SK-N-SH (cell line): Measurements from ENCODE around the gene PODXL. TPM values are rescaled to one million over a fixed set of nuclear protein-coding genes. Genes with fewer than 3 reads are reported as not detected.

Source experiments
- CTCF ChIA-PET: fragments of 300-600, 350-600 bp; formaldehyde crosslinking; extraction: SDS; loops from one replicate; lab custom pipeline; 2021; lab: Yijun Ruan, JAX
- POLR2A ChIA-PET: fragments of 350-600 bp; sonication (Branson Sonifier 250); formaldehyde crosslinking; extraction: SDS; loops from one replicate; lab custom pipeline; 2020; ENCODE audit warnings: antibody characterized with exemption, inconsistent platforms; lab: Yijun Ruan, JAX
- DNase-seq: peaks from one replicate; pipeline ENCODE4 v3.0.0; 2012
- H2AFZ ChIP-seq: fragments of 200-600 bp; sonication (generic); 2 replicates; pipeline ENCODE4 v1.8.1; 2016; ENCODE audit warnings: antibody characterized with exemption, mild to moderate bottlenecking, low read depth
- H3F3A ChIP-seq: fragments of 200-600 bp; sonication (generic); replicated peaks from 2 replicates; pipeline ENCODE3; 2016; ENCODE audit warnings: antibody characterized with exemption, mild to moderate bottlenecking; ENCODE audit not compliant: insufficient read depth
- H3K27ac ChIP-seq, 2 experiments: fragments of 200-500 bp in 1 of 2; fragments of 200-600 bp in 1 of 2; sonication (Bioruptor generic) in 1 of 2; sonication (generic), shearing (Covaris generic) in 1 of 2; 2 replicates each; pipeline versions ENCODE4 v1.5.1 to v1.6.1; 2014 to 2016; ENCODE audit warnings: low read depth in 2 of 2, inconsistent platforms in 1 of 2, low read length in 1 of 2, mild to moderate bottlenecking in 1 of 2, mixed read lengths in 1 of 2
- H3K27me3 ChIP-seq: fragments of 200-600 bp; sonication (generic), shearing (Covaris generic); 2 replicates; pipeline ENCODE4 v1.6.1; 2016; ENCODE audit warnings: mixed run types; ENCODE audit not compliant: insufficient read depth
- H3K36me3 ChIP-seq, 2 experiments: fragments of 200-500 bp in 1 of 2; fragments of 200-600 bp in 1 of 2; sonication (Bioruptor generic) in 1 of 2; sonication (generic) in 1 of 2; replicated peaks in 1 of 2; 2 replicates each; pipeline versions ENCODE3 to v1.5.1; 2014 to 2016; ENCODE audit warnings: low read length in 1 of 2, mild to moderate bottlenecking in 1 of 2; ENCODE audit not compliant: insufficient read depth in 2 of 2, control insufficient read depth in 1 of 2
- H3K4me1 ChIP-seq, 2 experiments: fragments of 200-500 bp in 1 of 2; fragments of 200-600 bp in 1 of 2; sonication (Bioruptor generic) in 1 of 2; sonication (generic), shearing (Covaris generic) in 1 of 2; 2 replicates each; pipeline versions ENCODE4 v1.5.1 to v1.6.1; 2014 to 2016; ENCODE audit warnings: low read depth in 1 of 2, low read length in 1 of 2, mixed run types in 1 of 2; ENCODE audit not compliant: insufficient read depth in 2 of 2, control insufficient read depth in 1 of 2
- H3K4me2 ChIP-seq: fragments of 200-600 bp; sonication (generic), shearing (Covaris generic); 2 replicates; pipeline ENCODE4 v1.6.1; 2017; ENCODE audit warnings: mixed run types
- H3K4me3 ChIP-seq, 2 experiments: fragments of 200-500 bp in 1 of 2; fragments of 200-600 bp in 1 of 2; sonication (Bioruptor generic) in 1 of 2; sonication (generic), shearing (Covaris generic) in 1 of 2; 2 replicates each; pipeline versions ENCODE4 v1.5.1 to v1.8.1; 2014 to 2016; ENCODE audit warnings: low read depth in 2 of 2, inconsistent platforms in 1 of 2, low read length in 1 of 2, mild to moderate bottlenecking in 1 of 2, mixed read lengths in 1 of 2, moderate library complexity in 1 of 2
- H3K79me2 ChIP-seq: fragments of 200-600 bp; sonication (generic); 2 replicates; pipeline ENCODE4 v1.8.1; 2017; ENCODE audit warnings: mild to moderate bottlenecking; ENCODE audit not compliant: insufficient read depth
- H3K9ac ChIP-seq: fragments of 200-600 bp; sonication (generic); 2 replicates; pipeline ENCODE4 v1.6.1; 2017; ENCODE audit warnings: mixed run types
- H3K9me2 ChIP-seq: fragments of 200-600 bp; sonication (generic); 2 replicates; pipeline ENCODE4 v1.6.1; 2017; ENCODE audit warnings: mixed run types
- H3K9me3 ChIP-seq: fragments of 200-600 bp; sonication (generic); 2 replicates; pipeline ENCODE4 v1.6.1; 2017; ENCODE audit warnings: mixed run types, mild to moderate bottlenecking, moderate library complexity
- H4K20me1 ChIP-seq: fragments of 200-600 bp; sonication (generic); 2 replicates; pipeline ENCODE4 v1.6.1; 2017; ENCODE audit warnings: mild to moderate bottlenecking, mixed run types; ENCODE audit not compliant: insufficient read depth
- GABPA ChIP-seq: IDR thresholded peaks from 2 replicates; pipeline ENCODE4 v1.4.0; 2012; ENCODE audit warnings: low read depth, mild to moderate bottlenecking
- JUND ChIP-seq: IDR thresholded peaks from 2 replicates; pipeline ENCODE4 v1.4.0; 2012
- RFX5 ChIP-seq: IDR thresholded peaks from 2 replicates; pipeline ENCODE4 v1.6.1; 2012; ENCODE audit warnings: mild to moderate bottlenecking, improper control_type of control experiment, low read length
- SMC3 ChIP-seq: IDR thresholded peaks from 2 replicates; pipeline ENCODE4 v1.6.1; 2012; ENCODE audit warnings: low read depth, low read length, improper control_type of control experiment
- TAF1 ChIP-seq: IDR thresholded peaks from 2 replicates; pipeline ENCODE4 v1.6.1; 2012; ENCODE audit warnings: low read depth, mild to moderate bottlenecking, low read length, moderate library complexity, borderline replicate concordance
- TCF12 ChIP-seq: IDR thresholded peaks from 2 replicates; pipeline ENCODE4 v1.4.0; 2012
- WGBS: methylation state at CpG from one replicate; pipeline ENCODE4 v1.1.6; 2017; ENCODE audit warnings: low lambda C conversion rate; 5-methylcytosine and 5-hydroxymethylcytosine counted together
- polyA plus RNA-seq, 3 experiments: library from polyadenylated mRNA; depleted of rRNA; stranded (reverse); fragments of >200 nt; gene quantifications; 2 replicates each; pipeline ENCODE4 v1.2.3, GENCODE V29; 2012
- TF ChIP-seq, protein P1 (sequence below): fragments of 150-350 bp; IDR thresholded peaks from 2 replicates; pipeline ENCODE4 v1.6.1; 2016; ENCODE audit warnings: mild to moderate bottlenecking, low read depth, low read length
- TF ChIP-seq, protein P2 (sequence below): fragments of 150-350 bp; IDR thresholded peaks from 2 replicates; pipeline ENCODE4 v1.6.1; 2017; ENCODE audit warnings: antibody characterized with exemption, low read length, low read depth, borderline replicate concordance
- TF ChIP-seq, protein P3 (sequence below): fragments of 200-600 bp; sonication (generic); IDR thresholded peaks from 2 replicates; pipeline ENCODE4 v1.6.1; 2017; ENCODE audit warnings: antibody characterized with exemption, mild to moderate bottlenecking, moderate library complexity

PODXL gene
- polyA plus RNA-seq, 1 of the 3 experiments (the other 2 are of a cell fraction) = 76.1 TPM

- Histone ChIP-seq H3K9ac (no peak overlapping the region), H3K36me3 (peaks cover 0 to 7% of the 10 kb centered on the region in 2 experiments), H3K4me3 (no peak overlapping the region), H3K9me3 (no peaks in the 10 kb centered on the region), H3F3A (peaks cover 44% of the 10 kb centered on the region), H3K9me2 (no peaks in the 10 kb centered on the region), H3K27me3 (no peaks in the 10 kb centered on the region), H3K79me2 (peaks cover 100% of the 10 kb centered on the region), H2AFZ (no peak overlapping the region), H3K27ac (peak overlapping the region in 1 of 2 experiments; percentile 3; a peak in 2 of 4 replicates), H3K4me1 (peaks cover 28% of the 10 kb centered on the region in 2 experiments), H3K4me2 (peak overlapping the region; percentile 1; the same call in 1 of the 2 replicates), H4K20me1 (peaks cover 99% of the 10 kb centered on the region)
- WGBS = 96% methylated on average over 3 of the region's 3 CpGs
- TF ChIP-seq TAF1 (no peak), GABPA (no peak), JUND (no peak), TCF12 (no peak), SMC3 (no peak)
- CTCF ChIA-PET = interaction anchor here (0.7 to 15.1 kb wide), 19 partner anchors 10 to 647 kb away, joined by 3 to 160 read pairs (median 13); partner anchors contain the start of gene PODXL
- DNase-seq = no peak
- POLR2A ChIA-PET = no interaction called here
These were observed 12.4 kb downstream of the PODXL start for GRCh38 chr7:131544021-131544420.

GRCh38 chr7:131543298-131543697, 13.1 kb downstream of the PODXL start:
- peaks cover 97% of the 10 kb centered on the region for H4K20me1 ChIP-seq
- peaks cover 35% of the 10 kb centered on the region in 2 experiments for H3K4me1 ChIP-seq
- TF ChIP-seq, protein P1, sequence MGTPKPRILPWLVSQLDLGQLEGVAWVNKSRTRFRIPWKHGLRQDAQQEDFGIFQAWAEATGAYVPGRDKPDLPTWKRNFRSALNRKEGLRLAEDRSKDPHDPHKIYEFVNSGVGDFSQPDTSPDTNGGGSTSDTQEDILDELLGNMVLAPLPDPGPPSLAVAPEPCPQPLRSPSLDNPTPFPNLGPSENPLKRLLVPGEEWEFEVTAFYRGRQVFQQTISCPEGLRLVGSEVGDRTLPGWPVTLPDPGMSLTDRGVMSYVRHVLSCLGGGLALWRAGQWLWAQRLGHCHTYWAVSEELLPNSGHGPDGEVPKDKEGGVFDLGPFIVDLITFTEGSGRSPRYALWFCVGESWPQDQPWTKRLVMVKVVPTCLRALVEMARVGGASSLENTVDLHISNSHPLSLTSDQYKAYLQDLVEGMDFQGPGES = no peak
- TF ChIP-seq, protein P2, sequence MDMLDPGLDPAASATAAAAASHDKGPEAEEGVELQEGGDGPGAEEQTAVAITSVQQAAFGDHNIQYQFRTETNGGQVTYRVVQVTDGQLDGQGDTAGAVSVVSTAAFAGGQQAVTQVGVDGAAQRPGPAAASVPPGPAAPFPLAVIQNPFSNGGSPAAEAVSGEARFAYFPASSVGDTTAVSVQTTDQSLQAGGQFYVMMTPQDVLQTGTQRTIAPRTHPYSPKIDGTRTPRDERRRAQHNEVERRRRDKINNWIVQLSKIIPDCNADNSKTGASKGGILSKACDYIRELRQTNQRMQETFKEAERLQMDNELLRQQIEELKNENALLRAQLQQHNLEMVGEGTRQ = no peak
- H3K9ac ChIP-seq = no peak overlapping the region
- ChIA-PET POLR2A (no interaction called here), CTCF (interaction anchor here (1.8 to 15.1 kb wide), 9 partner anchors 9 to 646 kb away, joined by 7 to 160 read pairs (median 38); partner anchors contain the start of gene PODXL)
- peak overlapping the region in 1 of 2 experiments; percentile 64; a peak in 2 of 4 replicates for H3K27ac ChIP-seq
- H3K9me2 ChIP-seq = no peaks in the 10 kb centered on the region
- no peaks in the 10 kb centered on the region for H3K27me3 ChIP-seq
- H3K9me3 ChIP-seq = no peaks in the 10 kb centered on the region
- H3K4me2 ChIP-seq = no peak overlapping the region
- H2AFZ ChIP-seq = no peak overlapping the region
- no peak for DNase-seq
- WGBS = 98% methylated on average over 3 of the region's 5 CpGs
- H3K79me2 ChIP-seq = peaks cover 100% of the 10 kb centered on the region
- H3K36me3 ChIP-seq = peaks cover 0 to 7% of the 10 kb centered on the region in 2 experiments
- no peak overlapping the region for H3K4me3 ChIP-seq
- H3F3A ChIP-seq = peaks cover 44% of the 10 kb centered on the region

- no peak overlapping the region for H2AFZ ChIP-seq
- peaks cover 0 to 13% of the 10 kb centered on the region in 2 experiments for H3K36me3 ChIP-seq
- POLR2A ChIA-PET = no interaction called here
These were observed 15.8 kb downstream of the PODXL start for GRCh38 chr7:131540491-131541162.

More at GRCh38 chr7:131540491-131541162, 15.8 kb downstream of the PODXL start:
- peaks cover 96% of the 10 kb centered on the region for H4K20me1 ChIP-seq
- WGBS = 87% methylated on average over 18 of the region's 18 CpGs
- peaks cover 48% of the 10 kb centered on the region for H3F3A ChIP-seq
- no peaks in the 10 kb centered on the region for H3K9me2 ChIP-seq
- no peak for DNase-seq
- no peak overlapping the region for H3K9ac ChIP-seq
- TF ChIP-seq, protein P3, sequence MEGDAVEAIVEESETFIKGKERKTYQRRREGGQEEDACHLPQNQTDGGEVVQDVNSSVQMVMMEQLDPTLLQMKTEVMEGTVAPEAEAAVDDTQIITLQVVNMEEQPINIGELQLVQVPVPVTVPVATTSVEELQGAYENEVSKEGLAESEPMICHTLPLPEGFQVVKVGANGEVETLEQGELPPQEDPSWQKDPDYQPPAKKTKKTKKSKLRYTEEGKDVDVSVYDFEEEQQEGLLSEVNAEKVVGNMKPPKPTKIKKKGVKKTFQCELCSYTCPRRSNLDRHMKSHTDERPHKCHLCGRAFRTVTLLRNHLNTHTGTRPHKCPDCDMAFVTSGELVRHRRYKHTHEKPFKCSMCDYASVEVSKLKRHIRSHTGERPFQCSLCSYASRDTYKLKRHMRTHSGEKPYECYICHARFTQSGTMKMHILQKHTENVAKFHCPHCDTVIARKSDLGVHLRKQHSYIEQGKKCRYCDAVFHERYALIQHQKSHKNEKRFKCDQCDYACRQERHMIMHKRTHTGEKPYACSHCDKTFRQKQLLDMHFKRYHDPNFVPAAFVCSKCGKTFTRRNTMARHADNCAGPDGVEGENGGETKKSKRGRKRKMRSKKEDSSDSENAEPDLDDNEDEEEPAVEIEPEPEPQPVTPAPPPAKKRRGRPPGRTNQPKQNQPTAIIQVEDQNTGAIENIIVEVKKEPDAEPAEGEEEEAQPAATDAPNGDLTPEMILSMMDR = peak; percentile 19
- no peak for TF ChIP-seq RFX5
- no peak overlapping the region for H3K4me2 ChIP-seq
- peaks cover 100% of the 10 kb centered on the region for H3K79me2 ChIP-seq
- H3K9me3 ChIP-seq = no peaks in the 10 kb centered on the region
- no peak overlapping the region for H3K4me3 ChIP-seq
- CTCF ChIA-PET = interaction anchor here (0.9 to 10.5 kb wide), 4 partner anchors 27 to 117 kb away, joined by 3 to 160 read pairs (median 28); no protein-coding TSS in a partner anchor
- peaks cover 38 to 47% of the 10 kb centered on the region in 2 experiments for H3K4me1 ChIP-seq
- peak overlapping the region in 1 of 2 experiments; percentile 64; a peak in 2 of 4 replicates for H3K27ac ChIP-seq
- no peaks in the 10 kb centered on the region for H3K27me3 ChIP-seq
